Activated gamma-delta T cell treated with anti-CD3 and anti-CD28 coated beads, Interleukin-2, amount 50 U/mL, for 16 hours (primary cell): ENCODE measurements around the gene FGF8.

Experiments used
- DNase-seq: peaks from one replicate; pipeline ENCODE4 v3.0.0-alpha.2; 2020; ENCODE audit warnings: low read depth

The FGF8 gene

DNA sequence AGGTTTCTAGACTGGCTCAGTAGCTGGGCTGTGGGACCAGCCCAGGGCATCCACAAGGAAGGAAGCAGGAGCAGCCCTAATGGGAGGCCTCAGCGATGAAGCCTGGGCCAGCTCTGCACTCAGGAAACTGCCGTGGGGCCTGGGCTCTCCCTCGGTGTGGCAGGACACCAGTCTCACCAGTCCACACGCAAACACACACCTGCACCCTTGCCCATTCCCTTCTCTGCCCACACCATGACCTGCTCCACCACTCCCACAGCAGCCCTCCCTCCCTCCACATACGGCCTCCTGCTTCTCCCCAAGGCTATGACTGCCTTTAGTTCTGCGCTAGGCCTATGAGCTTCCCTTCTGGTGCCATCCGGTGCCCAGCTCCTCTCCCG lies 7.1 kb downstream of the FGF8 start:
- DNase-seq: no peak

- no peak for DNase-seq
These were observed 7.7 kb downstream of the FGF8 start for GRCh38 chr10:101767966-101768790.

- no peak for DNase-seq
These were observed 8.3 kb downstream of the FGF8 start for GRCh38 chr10:101767600-101767945.

GRCh38 chr10:101766753-101767599 lies 8.9 kb downstream of the FGF8 start:
- no peak for DNase-seq

- DNase-seq: no peak
These were observed 9.6 kb downstream of the FGF8 start for GRCh38 chr10:101766306-101766705.

GRCh38 chr10:101763141-101763846 lies 12.6 kb downstream of the FGF8 start:
- no peak for DNase-seq

DNA sequence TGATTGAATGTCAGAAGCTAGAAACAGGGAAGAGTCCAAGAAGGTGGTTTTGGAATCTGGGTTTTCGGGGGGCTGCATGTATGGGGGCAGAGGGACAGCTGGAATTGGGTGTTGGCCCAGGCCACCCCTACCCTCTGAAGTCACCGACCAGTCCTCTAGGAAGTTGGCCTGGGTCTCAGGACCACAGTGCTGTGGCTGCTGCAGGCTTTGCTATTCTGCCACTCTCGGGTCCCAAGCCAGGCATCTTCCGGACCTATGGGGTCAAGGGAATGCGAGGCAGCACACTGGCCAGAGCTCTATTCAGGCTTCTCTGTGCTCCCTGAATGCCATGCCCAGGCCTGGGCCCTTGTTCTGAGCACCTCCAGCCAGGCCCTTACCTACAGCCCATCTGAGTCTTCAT lies 13.2 kb downstream of the FGF8 start:
- DNase-seq: no peak

DNA sequence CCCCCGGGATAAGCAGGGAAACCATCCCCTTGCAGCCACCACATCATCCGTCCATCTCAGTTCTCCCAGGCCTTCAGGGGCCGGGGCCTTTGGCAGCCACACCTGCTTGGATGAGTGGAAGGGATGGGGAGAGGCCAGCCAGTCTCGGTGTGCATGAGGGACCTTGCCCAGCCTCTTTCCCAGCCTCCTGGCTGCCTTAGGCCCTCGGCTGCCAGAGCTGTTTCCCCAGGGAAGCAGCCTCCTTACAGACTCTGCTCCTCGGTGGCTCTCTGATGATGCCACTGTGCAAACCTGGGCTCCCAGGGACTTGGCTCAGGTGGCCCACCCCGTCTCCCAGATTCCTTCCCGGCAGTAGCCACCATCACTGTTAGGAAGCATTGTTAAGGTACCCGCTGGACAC lies 14.7 kb downstream of the FGF8 start:
- no peak for DNase-seq

GRCh38 chr10:101760510-101760909 lies 15.4 kb downstream of the FGF8 start:
- DNase-seq: no peak

DNA sequence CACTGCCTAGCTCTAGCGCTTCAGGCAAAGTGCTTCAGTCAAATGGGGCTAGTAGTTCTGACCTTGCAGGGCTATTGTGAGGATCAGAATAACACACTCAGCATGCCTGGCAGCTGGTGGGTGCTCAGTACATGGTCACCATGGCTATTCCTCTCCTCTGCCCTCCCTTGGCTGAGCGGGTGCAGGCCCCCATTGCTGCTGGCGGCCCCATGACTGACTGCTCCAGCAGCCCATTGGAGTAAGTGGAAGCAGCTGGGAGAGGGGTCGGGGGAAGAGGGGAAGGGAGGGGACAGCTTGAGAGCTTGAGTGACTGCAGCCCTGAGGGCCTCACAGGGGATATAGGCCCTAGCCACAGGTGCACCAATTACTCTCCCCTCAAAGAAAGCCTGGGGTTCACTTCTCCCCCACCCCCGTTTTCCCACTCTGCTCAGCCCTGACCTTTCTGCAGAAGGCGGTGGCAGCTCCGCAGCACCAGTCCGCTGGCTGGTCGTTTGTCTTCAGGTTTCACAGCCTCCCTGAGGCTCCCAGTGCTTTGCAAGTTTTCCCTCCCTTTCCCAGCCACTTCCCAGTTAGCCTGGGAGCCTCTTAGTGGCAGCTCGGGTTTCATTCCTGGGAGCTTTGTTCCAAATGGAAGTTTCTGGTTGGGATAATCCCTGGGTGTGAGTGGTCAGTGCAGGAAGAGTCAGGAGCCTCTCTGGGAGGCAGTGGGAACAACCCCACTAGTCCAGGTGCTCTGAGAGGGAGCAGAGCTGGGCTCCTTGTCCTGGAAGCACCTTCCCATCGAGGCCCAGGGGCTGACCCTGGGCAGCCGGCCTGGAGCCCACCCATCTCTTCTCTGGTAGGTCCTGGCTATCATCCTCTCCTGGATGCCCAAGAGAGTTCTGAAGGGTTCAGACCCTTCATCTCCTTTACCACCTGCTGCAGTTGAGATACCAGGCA lies 16.3 kb downstream of the FGF8 start:
- DNase-seq: no peak

GRCh38 chr10:101758858-101759257 lies 17.1 kb downstream of the FGF8 start:
- no peak for DNase-seq

DNA sequence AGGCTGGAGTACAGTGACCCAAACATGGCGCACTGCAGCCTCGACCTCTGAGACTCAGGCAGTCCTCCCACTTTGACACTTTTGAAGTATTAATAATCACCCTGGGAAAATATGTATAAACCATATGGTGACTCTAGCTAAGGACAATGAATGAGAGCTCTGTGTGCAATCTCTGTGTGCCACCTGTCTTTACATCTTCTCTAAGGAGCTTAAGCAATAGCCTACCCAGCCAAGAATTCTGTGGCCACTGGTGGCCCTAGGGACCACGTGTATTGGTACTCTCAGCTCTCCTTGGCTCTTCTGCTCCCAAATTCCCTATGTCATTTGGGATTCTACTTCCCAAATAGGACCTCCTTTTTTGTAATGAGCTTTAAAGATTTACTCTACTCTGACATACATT lies 23.7 kb downstream of the FGF8 start:
- DNase-seq: no peak

GRCh38 chr10:101749047-101750016 lies 26.6 kb downstream of the FGF8 start:
- no peak for DNase-seq

DNA sequence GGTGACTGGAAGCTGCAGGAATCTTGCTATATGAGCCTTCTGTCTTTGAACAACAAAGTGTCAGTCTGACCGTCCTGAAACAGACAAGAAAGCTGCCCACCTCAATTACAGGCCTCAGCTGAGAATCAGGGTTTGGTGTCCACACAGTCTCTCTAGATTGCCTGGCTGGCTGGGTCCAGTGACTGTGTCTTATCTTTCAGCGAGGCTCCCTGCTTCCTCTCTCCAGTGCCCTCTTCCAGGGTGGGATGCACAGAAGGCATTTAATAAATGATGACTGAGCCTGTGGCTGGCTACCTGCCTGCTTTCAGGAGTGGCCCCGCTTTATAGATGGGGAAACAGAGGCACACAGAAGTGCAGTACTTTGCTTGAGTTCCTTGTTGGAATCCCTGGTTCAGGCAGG lies 27.4 kb downstream of the FGF8 start:
- no peak for DNase-seq

DNA sequence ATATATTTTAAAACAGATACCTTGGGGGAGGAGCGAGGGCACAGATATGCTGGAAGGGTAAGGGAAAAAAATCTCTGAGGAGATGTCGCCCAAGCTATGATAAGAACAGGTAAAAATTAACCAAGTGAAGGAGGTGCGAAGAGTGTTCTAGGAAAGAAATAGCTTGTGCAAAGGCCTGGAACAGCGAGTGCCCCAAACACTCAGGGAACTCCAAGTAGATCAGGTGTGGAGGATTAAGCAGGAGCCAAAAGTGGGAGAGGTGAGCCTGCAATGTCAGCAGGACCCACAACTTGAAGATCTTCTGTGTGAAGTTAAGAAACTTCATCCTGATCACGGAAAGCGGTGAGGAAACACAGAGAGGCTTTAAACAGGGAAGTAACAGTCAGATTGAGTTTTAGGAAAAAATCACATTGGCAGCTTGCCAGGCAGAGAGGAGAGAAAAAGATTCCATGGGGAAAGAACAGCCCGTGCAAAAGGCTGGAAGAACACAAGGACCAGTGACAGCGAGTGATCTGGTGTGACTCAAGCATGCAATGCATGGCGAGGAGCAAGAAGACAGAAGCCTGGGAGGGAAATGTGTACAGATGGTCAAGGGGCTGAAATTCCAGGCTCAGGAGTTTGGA lies 30.7 kb downstream of the FGF8 start:
- no peak for DNase-seq

GRCh38 chr10:101744267-101744666 lies 31.6 kb downstream of the FGF8 start:
- DNase-seq: no peak

GRCh38 chr10:101741938-101742337 lies 34.0 kb downstream of the FGF8 start:
- no peak for DNase-seq

- no peak for DNase-seq
These were observed 39.2 kb downstream of the FGF8 start for GRCh38 chr10:101736666-101737065.

GRCh38 chr10:101732096-101732495 lies 43.8 kb downstream of the FGF8 start:
- DNase-seq: no peak

GRCh38 chr10:101726115-101726387 lies 49.9 kb downstream of the FGF8 start:
- DNase-seq: no peak
